OCI-LY3 (cell line): ENCODE data around the gene SWSAP1.
"Not testable (repeated sequence)": the region's sequence is repeated elsewhere in the genome, so short reads cannot be mapped to it uniquely, and the experiment has no call there.

Experiments used
- EZH2phosphoT487 ChIP-seq: fragments of 200-600 bp; shearing (Covaris generic); IDR thresholded peaks from 2 replicates; pipeline ENCODE4 v1.6.1; 2018; ENCODE audit warnings: antibody characterized with exemption, mixed run types, low read depth
- TF ChIP-seq, protein P1 (sequence below): fragments of 200-600, 300-600 bp; sonication (generic); IDR thresholded peaks from 2 replicates; pipeline ENCODE4 v1.5.1; 2014; ENCODE audit warnings: antibody characterized with exemption, low read length, low read depth

DNA sequence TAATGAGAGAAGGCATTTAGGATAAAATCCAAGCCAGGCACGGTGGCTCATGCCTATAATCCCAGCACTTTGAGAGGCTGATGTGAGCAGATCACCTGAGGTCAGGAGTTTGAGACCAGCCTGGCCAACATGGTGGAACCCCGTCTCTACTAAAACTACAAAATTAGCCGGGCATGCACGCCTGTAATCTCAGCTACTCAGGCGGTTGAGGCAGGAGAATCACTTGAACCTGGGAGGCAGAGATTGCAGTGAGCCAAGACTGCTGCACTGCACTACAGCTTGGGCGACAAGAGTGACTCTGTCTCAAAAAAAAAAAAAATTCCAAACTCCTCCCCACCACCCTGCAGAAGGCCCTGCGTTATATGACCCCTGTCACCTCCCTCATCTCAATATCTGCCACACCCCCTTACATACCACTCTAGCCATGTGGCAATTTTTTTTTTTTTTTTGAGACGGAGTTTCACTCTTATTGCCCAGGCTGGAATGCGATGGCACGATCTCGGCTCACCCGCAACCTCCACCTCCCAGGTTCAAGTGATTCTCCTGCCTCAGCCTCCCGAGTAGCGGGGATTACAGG lies 4.9 kb downstream of the SWSAP1 start:
- TF ChIP-seq, protein P1, sequence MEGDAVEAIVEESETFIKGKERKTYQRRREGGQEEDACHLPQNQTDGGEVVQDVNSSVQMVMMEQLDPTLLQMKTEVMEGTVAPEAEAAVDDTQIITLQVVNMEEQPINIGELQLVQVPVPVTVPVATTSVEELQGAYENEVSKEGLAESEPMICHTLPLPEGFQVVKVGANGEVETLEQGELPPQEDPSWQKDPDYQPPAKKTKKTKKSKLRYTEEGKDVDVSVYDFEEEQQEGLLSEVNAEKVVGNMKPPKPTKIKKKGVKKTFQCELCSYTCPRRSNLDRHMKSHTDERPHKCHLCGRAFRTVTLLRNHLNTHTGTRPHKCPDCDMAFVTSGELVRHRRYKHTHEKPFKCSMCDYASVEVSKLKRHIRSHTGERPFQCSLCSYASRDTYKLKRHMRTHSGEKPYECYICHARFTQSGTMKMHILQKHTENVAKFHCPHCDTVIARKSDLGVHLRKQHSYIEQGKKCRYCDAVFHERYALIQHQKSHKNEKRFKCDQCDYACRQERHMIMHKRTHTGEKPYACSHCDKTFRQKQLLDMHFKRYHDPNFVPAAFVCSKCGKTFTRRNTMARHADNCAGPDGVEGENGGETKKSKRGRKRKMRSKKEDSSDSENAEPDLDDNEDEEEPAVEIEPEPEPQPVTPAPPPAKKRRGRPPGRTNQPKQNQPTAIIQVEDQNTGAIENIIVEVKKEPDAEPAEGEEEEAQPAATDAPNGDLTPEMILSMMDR: not testable (repeated sequence)
- TF ChIP-seq EZH2phosphoT487: not testable (repeated sequence)
